Measurements from ENCODE around the gene NEDD8.

Gene NEDD8

GRCh38 chr14:24263848-24264247, 31.7 kb upstream of the NEDD8 start:
- no peak for DNase-seq (ENCODE audit: low read depth in 2 of 2)

GRCh38 chr14:24262821-24263733, 30.9 kb upstream of the NEDD8 start, which contains the start of gene TGM1:
Gene TGM1, minus strand, starts transcription at chr14:24263177. Its CDS starts 825 bp downstream, at chr14:24262352.
- DNase-seq (ENCODE audit: low read depth in 2 of 2) = no peak

- no peak for DNase-seq (ENCODE audit: low read depth in 2 of 2)
These were observed 29.8 kb upstream of the NEDD8 start for GRCh38 chr14:24261969-24262327.

DNA sequence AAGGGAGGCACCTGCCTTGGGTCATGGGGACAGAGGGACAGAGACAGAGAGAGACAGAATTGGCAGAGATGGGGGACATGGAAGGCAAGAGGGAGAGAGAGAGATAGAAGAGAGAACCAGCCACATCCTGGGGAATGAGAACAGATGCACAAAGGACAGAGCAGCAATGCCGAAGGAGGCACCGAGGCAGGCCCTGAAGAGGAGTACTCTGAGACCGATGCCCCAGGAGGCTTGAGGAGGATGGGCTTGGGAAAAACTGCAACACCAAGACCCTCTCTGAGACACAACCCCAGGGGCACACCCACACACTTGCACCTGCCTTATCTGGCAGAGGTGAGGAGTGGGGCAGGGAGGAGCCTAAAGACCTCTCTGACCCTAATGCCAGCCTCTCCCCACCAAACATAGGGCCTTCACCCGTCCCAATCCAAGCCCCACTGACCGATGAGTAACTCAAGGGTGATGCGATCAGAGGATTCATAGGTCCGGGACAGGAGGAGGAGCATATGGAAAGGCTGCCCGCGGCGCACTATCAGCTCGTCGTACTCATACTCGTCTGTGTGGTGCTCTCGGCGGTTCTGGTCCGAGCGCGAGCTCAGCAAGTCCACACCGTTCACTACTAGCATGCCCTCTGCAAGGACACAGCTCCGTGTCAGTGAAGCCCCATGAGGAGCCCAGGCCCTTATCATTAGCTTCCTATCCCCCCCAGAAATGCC, 29.2 kb upstream of the NEDD8 start:
- no peak for DNase-seq (ENCODE audit: low read depth in 2 of 2)

DNA sequence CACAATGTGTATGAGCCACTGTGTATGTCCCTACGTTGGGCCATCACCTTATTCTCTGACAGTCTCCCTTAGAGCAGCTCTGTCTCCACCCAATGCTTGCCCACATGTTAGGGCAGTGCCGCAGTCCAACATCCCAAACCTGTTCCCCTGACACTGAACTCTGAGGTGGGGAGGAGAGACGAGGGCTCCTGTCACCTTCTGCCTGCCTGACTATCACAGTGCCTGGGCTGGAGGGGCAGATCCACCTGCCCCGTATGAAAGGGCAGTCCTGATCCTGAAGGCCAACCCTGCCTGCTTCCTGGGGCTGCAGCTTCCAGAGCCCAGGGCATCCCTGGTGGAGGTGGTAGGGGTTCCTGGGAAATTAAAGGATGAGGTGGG, 28.6 kb upstream of the NEDD8 start:
- no peak for DNase-seq (ENCODE audit: low read depth in 2 of 2)

- DNase-seq (ENCODE audit: low read depth in 2 of 2) = no peak
These were observed 28.0 kb upstream of the NEDD8 start for GRCh38 chr14:24260026-24260779.

DNA sequence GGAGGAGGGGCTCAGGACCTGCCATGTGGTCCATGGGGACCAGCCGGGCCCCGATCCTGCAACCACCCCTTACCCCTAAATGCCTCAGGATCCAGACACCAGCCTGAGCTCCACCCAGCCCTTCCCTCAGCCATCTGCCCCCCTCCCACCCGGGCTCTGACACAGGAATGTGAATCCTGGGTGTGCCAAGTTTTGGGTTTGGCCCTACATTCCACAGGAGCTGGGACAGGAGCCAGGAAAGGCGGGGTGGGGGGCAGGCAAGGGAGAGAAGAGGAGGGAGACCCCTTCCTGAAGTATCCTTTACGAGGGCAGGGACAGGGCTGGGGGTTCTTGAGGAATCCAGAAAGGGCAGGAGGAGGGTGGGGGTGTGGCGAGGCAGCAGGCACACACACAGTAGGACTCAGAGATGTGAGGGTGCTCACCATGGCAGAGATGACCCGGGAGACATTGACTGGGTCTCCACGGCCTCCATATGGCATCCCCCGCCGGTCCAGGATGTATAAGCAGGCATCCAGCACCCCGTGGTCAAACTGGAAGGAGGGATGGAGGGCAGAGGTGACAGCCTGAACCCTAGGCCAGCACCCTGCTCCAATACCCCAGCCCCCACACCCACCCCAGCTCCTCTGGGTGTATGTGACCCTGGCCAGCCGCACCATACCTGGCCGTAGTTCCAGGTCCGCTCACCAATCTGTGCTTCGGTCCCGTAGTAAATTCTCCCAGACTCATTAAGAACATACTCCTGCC, 27.3 kb upstream of the NEDD8 start:
- DNase-seq (ENCODE audit: low read depth in 2 of 2) = no peak

DNA sequence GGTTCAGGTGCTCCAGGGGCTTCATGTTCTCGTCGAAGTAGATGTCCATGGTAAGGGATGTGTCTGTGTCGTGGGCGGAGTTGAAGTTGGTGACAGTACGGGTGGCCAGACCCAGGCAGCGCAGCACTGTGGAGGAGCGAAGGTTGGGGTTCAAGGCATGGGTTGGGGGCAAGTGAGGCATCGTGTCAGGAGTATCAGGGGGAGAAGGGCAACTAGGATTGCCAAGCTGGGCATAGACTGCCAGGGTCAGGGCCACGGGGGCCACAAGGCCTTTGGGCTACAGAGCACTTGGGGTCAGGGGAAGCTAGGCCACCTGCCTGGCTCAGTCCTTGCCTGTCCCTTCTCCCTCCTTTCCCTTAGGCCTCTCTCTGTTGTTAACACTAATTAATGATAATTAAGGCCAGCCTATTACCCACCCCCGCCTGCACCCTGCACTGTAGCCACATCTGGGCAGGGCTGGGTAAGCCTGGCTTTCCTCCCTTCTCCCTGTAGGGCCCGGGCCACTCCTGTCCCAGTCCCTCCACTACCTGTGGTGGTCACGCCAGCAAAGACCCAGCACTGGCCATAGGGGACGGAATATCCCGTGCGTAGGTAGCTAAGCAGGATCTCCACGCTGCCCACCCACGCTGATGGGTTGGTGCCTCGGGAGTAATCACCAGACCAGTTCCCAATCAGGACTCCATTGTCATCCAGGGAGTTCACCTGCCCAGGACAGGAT, 26.5 kb upstream of the NEDD8 start:
- DNase-seq (ENCODE audit: low read depth in 2 of 2) = no peak

DNA sequence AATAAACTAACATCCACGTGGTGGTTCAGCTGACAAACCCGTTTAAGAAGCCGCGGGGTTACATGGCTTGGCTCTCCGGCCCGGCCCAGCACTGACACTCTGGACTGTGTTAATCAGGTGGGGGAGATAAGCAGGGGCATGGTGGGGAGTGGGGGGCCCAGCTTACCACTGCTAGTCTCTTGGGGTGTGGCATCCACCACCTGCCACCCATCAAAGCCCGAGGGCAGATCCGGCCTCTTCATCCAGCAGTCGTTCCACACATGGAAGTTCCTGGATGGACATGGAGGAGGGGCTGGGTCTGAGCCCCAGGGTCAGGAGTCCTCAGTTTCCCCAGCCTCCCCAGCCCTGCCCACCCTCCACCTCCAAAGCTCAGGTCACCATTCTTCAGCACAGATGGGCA, 26.0 kb upstream of the NEDD8 start:
- no peak for DNase-seq (ENCODE audit: low read depth in 2 of 2)

- no peak for DNase-seq (ENCODE audit: low read depth in 2 of 2)
These were observed 24.8 kb upstream of the NEDD8 start for GRCh38 chr14:24256960-24257359.

DNA sequence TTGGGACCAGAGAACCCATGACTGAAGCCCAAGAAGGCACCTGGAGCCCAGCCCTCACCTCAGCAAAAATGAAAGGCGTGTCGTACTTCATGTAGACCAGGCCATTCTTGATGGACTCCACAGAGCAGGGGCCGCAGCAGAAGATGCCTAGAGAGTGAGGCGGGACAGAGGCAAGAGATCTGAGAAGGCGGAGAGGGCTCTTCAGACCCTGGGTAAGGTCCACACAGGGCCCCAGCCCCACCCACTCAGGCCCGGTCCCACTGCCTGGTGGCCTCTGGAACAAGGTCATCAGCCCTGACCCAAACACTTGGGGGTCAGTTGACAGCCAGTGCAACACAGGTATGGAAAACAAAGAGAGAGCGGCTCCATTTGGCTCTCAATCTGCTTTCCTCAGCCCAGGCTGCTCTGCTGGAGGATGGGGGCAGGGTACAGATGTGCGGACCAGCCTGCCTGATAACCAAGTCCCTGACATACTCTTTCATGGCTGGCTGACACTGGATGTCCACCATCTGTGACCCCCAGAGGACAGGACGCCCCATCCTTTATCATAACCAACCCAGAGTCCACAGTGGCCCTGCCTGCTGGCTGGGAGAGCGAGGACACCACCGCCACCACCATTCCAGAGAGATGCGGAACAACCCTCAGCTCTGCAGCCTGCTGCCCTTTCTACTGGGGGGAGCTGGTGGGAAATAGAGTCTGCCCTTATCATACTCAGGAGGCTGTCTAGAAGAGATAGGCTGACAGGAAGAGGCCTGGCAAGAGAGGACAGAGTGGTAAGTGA, 24.0 kb upstream of the NEDD8 start:
- DNase-seq (ENCODE audit: low read depth in 2 of 2) = no peak

- DNase-seq (ENCODE audit: low read depth in 2 of 2) = no peak
These were observed 23.3 kb upstream of the NEDD8 start for GRCh38 chr14:24255438-24255837.

- no peak for DNase-seq (ENCODE audit: low read depth in 2 of 2)
These were observed 22.6 kb upstream of the NEDD8 start for GRCh38 chr14:24254630-24255392.

GRCh38 chr14:24253936-24254335, 21.8 kb upstream of the NEDD8 start:
- DNase-seq (ENCODE audit: low read depth in 2 of 2) = no peak

GRCh38 chr14:24252289-24253124, 20.3 kb upstream of the NEDD8 start:
- DNase-seq (ENCODE audit: low read depth in 2 of 2) = no peak

- DNase-seq (ENCODE audit: low read depth in 2 of 2) = no peak
These were observed 19.7 kb upstream of the NEDD8 start for GRCh38 chr14:24251880-24252288.

DNA sequence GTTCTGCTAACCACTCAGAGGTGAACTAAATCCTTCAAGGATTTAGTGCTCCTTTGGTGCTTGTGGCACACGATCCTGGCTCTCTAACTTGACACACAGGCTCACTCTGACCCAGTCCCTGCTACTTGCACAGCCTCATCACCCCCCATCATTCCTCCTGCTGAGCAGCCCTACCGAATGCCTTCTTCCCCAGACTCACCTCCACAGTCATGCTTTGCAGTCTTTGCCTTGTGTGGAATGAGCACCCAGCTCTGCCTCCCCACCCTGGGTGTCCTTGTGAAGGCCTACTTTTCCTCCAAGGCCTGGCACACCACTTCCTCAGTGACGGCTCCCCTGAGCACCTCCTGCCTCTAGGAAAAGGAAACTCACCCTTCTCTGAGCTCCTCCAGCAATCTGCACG, 18.2 kb upstream of the NEDD8 start:
- DNase-seq (ENCODE audit: low read depth in 2 of 2) = no peak

DNA sequence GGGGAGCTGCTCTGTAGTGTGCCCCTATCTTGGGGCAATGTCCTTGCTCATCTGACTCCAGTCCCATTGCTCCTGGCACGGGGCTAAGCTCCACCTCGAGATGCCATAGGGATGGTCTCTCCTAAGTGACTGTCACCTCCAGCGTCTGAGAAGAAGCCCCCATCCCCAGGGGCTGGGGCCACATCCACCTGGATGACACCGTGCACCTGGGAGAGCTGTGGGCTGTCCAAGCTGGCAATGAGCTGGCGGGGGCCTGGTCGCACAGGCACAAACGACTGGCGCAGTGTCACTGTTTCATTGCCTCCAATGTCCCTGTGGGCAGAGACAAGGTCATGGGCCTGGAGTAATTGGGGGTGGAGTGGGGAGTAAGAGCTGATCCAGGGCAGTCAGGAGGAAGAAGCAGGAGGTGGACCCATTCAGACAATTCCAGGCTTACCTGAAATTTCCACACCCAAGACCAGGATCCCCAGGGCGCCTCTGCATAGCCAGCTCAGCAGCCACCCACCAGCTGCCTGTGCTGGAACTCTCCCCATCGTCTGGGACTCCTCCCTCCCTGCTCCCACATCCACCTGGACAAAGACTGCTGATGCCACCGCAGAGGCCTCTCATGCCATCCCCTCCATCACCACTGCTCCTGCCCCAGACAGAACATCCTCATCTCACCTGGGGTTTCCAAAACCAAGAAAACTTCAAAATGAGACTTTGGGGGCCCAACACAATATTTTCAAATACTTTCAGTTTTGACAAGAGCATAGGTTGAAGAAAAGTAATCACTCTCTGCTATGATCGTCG, 17.3 kb upstream of the NEDD8 start:
- no peak for DNase-seq (ENCODE audit: low read depth in 2 of 2)
